Left renal cortex interstitium (tissue), 4 donors: ENCODE results near the gene ZNF768. TPM values are rescaled to one million over a fixed set of nuclear protein-coding genes. Genes with fewer than 3 reads are reported as not detected.

ENCODE experiments used
- DNase-seq, 4 donors: peaks; one replicate each; pipeline ENCODE4 v3.0.0-alpha.2; 2013; ENCODE audit warnings: low read depth in 4 of 4, low spot score in 2 of 4, missing footprints in 1 of 4
- polyA plus RNA-seq, 4 donors: library from polyadenylated mRNA; unstranded; fragments of 120-200 nt; gene quantifications; one replicate each; pipeline ENCODE4 v1.2.1, GENCODE V29; 2013; ENCODE audit not compliant: insufficient read length in 4 of 4

Gene ZNF768
- 10 to 100 TPM; 47.3 to 73.7 (median 63.8) TPM for polyA plus RNA-seq

DNA sequence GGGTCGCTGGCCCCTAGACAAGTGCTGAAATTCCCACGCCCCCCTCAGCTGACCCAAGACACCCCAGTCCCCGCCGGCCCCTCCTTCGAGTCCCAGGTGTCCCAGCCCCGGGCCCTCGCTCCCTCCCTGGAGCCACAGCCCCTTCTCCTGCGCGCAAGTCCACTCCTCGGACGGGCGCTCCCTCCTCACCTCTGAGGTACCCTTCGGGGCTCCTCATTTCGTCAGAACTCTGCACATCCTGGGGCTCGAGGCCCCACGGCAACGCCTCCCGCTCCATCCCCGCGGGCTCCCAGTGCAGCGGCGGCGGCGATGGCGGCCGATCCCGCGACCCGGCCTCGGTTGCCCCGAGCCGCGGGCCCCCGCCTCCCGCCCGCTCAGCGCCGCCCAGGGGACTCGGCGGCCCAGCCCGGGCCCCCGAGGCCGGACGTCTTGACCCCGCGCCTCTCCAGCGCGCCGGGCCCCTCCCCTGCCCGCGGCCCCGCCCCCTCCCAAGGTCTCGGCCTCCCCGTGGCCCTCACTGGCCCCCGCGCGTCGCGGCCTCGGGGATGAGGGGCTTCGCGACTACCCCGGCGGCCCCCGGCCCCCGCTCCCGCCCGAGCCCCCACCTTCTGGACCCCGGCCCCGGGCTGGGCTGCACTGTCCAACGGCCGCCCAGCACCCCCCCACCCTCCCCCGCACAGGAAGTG, at the start of gene ZNF768:
ZNF768 (minus strand) TSS at position 430 of the 686 bp plus-strand sequence; CDS start at position 277, 153 bp downstream.
- DNase-seq, result no peak

DNA sequence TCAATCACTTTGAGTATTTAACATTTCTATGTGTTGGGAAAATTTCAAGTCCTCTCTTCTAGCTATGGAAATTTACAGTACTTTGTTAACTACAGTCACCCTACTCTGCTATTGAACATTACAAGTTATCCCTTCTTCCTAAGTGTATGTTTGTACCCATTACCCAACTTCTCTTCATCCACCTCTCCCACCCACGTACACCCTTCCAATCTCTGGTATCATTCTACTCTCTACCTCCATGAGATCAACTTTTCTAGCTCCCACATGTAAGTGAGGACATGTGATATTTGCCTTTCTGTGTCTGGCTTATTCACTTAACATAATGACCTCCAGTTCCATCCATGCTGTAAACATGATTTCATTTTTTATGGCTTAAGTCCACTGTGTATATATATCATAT, 48.3 kb upstream of the ZNF768 start:
- no peak for DNase-seq

DNA sequence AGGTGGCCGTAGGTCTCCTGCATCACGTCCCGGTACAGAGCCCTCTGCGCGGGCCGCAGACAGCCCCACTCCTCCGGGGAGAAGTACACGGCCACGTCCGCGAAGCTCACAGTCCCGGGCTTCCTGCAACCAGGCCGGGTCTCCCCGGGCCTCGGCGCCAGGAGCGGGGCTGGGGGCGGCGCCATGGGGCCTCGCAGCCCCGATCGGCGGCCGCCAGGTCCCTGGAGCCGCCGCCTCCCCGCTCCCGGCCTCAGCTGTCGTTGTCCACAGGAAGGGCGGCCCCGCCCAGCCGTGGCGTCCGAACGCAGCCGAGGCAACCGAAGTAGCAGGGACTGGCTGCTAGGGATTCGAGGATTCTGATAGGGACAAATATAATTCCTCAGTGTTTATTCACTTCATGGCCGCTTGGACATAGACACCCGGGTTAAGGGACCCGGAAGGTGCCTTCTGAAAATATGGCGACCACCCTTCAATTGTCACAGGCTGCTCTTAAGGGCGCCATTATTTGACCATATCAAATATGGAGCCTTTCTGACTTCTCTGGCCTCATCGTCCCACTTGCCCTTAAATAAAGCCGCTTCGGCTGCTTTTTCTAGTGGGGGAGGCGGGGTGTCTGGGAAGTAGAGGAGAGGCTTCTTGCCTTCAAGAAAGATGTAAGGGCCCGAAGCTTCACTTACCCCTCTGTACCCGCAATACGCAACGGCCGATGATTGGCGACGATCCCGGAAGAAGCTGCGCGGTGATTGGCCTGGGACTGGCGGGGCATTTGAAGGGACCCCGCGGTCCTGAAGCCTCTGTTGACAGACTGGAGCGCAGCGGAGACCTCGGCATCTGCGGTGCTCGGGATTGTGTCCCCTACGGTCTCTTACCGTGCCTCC, 45.3 kb upstream of the ZNF768 start, which contains the start of gene ZNF688:
ZNF688 (minus strand) TSS at position 270 of the 878 bp plus-strand sequence; CDS start at position 185, 85 bp downstream.
- peak; percentile 91 to 97 (median 92) for DNase-seq

DNA sequence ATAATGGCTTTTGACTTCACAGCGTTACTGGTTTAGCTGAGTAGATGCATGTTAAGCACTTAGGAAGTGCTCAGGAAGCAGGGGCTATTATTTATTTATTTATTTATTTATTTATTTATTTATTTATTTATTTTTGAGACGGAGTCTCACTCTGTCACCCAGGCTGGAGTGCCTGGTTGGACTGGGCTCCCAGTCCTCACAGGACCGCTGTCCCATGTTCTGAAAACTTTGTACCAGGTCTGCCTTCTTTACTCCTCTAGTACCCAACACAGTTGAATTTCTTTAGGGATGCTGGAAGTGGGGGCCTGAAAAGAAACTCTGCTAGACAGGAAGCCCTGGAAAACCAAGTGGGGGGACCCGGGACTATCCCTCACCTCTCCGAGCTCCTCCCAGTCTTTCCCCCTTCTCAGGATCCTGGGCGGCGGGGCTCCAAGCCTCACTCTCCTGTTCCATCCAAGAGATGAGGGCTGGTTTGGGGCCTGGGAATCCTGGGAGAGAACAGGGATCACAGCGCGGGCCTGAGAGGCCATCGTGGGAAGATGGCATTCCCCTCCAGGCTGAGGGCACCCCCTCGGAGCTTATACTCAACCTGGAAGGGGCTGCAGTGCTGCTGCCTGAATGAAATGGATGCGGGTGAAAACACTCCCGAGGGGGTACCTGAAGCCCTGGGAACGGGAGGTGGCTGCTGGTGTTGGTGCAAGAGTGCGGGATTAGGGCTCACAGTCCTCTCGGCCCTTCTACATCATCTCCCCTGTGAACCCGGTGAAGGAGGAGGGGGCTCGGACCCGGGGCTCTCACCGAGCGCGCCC, 44.5 kb upstream of the ZNF768 start:
- peak in 1 of 4 donors; percentile 47 for DNase-seq

DNA sequence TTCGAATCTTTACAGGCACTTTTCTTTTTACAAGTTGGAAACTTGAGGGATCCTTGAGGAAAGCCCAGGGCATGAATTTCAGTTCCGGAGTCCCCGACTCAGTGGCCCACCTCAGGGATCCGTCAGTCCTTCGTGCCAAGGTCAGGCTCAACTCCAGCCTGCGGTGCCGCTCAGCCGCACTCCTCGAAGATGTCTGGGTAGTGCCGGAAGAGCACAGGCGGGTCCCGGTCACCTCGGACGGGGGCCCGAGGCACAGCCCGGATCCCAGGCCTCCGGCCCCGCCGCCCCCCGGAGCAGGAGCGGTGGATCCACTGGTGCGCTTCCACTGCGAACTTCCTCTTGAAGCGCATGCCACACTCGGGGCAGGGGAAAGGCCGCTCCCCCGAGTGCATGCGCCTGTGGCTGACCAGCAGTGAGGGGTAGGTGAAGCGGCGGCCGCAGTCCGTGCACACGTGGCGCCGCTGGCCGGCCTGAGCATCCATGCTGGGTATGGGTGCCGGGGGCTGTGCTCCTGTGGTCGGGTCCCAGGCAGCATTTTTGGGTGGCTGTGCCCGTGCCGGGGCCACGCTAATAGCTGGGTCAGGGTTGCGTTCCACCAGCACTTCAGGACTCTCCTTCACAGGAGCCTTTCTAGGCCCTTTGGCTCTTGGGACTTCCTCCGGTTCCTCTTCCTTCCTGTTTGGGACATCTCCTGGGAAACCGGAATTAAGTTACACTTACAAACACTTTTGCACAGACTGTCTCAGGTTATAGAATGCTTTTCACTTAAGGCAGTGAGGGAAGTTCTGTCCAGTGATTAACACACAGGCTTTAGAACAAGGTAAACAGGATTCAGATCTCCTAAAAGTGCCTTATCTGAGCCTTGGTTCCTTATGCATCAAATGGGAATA, 43.6 kb upstream of the ZNF768 start:
- DNase-seq, result no peak

DNA sequence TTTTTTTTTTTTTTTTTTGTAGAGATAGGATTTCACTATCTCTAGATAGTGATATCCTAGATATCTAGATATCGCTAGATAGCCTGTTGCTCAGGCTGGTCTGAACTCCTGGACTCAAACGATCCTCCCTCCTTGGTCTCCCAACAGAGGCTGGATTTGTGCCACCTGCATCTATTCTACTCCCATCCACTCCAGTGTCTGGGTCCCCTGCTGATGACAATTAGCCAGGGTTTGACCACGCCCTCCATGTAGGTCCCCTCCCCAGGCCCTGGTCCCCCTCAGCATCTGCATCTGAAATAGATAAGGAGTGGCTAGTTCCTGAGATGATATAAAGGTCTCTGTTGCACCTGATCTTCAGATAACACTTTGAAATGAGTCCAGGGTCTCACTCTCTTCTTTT, 42.9 kb upstream of the ZNF768 start:
- DNase-seq, result no peak

DNA sequence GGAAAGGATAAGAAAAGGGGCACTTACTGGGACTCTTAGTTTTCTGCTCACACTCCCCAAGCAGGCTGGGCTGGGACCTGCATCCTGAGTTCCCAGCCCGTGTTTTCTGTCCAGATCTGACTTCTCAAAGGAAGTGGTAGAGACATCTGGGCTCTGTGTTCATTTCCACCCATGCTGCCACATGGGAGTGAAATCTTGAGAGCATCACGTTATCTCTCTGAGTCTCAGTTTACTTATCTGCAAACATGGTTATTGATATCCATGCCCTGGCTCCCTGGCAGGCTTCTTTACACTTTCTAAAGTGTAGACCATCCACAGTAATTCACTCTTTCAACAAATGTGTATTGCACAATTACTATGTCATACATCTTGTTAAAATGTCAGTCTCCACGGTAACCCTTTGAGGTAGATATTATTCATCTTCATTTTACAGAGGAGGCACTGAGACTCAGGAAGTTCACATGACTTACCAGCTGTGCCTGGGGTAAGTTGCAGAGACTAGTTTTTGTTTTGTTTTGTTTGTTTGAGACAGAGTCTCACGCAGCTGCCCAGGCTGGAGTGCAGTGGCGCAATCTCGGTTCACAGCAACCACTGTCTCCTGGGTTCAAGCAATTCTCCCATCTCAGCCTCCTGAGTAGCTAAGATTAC, 41.7 kb upstream of the ZNF768 start:
- DNase-seq, result no peak

DNA sequence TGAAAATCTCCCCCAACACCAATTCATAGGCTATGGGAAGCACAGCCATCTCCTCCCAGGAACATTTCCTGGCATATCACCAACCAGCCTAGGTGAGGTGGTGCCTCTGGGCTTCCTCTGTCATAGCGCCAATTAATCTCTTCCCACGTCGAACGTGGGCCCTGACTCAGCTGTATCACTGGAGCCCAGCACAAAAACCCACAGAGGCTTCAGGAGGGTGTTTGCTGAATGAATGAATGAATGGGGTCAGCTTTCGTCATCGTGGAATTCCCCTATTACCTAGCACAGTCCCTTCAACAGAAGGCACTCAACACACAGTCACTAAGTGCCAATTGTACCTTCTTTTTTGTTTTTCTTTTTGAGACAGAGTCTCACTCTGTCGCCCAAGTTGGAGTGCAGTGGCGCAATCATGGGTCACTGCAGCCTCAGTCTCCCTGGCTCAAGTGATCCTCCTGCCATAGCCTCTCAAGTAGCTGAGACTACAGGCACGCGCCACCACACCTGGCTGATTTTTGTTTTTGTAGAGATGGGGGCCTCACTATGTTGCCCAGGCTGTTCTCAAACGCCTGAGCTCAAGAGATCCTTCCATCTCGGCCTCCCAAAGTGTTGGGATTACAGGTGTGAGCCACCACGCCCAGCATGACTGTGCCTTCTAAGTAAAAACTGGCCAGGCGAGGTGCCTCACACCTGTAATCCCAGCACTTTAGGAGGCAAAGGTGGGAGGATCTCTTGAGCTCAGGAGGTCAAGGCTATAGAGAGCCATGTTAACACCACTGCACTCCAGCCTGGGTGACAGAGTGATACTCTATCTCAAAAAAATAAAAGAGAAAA, 41.0 kb upstream of the ZNF768 start:
- no peak for DNase-seq

DNA sequence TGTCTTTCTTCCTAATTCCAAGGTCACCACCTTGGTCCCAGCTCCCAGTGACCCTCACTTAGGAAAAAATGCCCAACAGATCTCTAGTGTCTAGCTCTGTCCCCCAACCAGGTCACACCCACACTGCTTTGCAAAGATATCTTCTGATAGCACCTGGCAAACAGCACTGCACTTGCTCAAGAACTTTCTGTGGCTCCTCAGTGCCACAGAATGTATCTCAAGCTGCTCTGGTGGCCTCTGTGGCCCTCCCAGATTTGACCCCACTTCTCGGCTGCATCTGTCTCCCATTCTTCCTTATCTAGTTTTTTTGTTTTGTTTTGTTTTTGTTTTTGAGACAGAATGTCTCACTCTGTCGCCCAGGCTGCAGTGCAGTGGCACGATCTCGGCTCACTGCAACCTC, 40.2 kb upstream of the ZNF768 start:
- no peak for DNase-seq

DNA sequence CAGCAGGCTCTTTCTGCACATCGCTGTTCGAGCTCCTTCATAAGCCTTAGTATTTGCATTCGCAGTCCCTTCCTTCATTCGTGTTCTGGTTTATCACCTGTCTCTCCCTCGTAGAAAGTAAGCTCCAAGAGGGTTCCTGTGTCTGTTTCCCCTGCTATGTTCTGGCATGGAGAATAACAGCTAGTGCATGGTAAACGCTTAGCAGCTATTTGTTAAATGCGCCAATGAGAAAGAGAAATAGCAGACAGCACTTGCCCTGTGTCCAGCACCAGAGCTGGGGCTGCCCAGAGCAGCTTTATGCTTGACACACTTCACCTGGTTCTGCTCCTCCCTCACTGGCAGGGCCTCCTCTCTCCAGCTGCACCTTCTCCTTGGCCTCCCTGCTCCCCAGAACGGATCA, 39.6 kb upstream of the ZNF768 start:
- no peak for DNase-seq

DNA sequence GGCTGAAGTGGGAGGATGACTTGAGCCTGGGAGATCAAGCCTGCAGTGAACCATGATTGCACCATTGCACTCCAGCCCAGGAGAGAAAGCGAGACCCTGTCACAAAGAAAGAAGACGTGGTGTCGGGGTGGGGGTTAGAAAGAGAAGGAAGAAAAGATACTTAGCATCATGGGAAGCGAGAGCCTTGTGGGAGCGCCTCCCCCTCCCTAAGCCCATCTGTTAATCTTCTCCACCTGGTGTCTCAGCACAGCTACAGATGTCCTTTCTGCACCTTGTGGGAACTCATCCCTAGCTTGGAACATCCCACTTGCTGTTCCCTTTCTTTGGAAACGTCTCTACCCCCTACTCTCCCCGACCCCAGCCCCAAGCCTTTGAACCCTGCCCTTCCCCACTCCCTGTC, 39.2 kb upstream of the ZNF768 start:
- no peak for DNase-seq

DNA sequence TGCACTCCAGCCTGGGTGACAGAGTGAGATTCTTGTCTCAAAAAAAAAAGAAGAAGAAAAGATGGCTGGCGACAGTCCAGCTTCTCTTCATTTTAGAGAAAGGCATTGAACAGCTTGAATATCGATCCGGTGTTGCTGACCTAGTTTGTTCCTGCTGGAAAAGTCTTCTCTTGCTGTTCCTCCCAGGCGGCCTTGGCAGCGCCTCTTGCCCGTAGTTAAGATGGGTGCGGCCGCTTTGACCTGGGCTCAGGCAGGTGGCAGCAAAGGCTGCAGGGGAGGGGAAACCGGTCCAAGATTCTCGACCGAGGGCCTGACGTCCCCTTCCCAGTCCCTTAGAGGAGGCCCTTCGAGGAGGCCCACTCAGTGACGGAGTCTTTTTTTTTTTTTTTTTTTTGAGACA, 35.7 kb upstream of the ZNF768 start:
- DNase-seq, result no peak

DNA sequence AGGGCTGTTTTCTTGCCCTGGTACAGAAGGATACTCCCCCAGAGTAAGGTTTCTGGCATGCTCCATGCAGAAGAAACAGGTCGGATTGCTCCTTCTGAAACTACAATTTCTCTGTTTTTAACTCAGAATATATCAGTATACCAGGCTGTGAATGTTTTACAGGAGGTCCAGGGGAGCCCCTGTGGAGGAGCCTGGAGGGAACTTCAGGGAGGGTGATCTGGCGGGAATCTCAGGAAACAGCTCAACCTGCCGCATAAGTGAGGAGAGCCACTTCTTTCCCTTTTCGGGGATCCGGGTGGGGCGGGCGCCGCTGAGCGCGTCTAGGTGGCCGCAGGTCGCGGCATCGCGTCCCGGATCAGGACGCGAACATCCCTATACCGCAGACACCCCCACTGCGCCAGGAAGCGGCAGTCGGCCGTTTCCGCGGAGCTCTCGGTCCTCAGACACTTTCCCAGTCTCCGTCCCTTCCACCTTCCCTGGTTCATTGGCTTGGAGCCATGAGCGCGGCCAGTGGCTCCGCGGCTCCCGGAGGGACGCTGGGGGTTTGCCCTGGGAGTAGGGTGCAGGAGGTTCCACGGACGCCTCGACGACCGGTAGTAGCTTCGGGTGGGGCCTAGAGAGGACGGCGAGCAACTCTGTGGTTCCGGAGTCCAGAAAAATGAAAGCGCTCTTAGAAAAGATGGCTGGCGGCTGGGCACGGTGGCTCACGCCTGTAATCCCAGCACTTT, 34.9 kb upstream of the ZNF768 start:
- DNase-seq, result no peak

DNA sequence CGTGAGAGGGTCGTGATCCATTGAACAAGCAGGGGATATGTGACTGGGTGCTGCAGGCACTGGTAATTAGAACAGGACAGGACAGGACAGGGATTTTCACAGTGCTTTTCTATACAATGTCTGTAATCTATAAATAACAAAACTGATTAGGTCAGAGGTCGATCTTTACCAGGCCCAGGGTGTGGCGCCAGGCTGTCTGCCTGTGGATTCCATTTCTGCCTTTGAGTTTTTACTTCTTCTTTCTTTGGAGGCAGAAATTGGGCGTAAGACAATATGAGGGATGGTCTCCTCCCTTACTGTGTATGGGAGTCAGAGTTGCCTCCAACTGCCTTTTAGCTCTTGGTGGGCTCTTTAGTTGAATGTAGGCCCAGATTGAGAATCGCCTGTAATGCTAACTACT, 33.3 kb upstream of the ZNF768 start:
- DNase-seq, result no peak

DNA sequence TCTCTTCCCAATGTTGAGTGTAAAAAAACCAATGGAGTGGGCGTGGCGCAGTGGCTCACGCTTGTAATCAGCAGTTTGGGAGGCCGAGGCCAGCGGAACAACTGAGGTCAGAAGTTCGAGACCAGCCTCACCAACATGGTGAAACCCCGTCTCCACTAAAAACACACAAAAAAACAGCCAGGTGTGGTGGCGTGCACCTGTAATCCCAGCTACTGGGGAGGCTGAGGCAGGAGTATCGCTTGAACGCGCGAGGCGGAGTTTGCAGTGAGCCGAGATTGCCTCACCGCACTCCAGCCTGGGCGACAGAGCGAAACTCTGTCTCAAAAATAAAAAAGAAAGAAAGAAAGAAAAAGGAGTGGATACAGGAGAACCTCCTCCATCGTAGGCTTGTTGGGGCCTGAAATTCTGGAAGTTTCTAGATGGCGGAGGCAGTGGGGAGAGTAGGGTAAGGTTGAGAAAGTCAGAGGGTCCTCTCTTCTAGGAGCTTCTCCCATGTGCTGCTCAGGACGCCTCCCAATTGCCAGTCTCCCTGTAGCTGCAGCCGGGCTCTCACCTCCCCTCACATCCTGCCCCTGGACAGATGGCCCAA, 32.5 kb upstream of the ZNF768 start:
- DNase-seq, result no peak

DNA sequence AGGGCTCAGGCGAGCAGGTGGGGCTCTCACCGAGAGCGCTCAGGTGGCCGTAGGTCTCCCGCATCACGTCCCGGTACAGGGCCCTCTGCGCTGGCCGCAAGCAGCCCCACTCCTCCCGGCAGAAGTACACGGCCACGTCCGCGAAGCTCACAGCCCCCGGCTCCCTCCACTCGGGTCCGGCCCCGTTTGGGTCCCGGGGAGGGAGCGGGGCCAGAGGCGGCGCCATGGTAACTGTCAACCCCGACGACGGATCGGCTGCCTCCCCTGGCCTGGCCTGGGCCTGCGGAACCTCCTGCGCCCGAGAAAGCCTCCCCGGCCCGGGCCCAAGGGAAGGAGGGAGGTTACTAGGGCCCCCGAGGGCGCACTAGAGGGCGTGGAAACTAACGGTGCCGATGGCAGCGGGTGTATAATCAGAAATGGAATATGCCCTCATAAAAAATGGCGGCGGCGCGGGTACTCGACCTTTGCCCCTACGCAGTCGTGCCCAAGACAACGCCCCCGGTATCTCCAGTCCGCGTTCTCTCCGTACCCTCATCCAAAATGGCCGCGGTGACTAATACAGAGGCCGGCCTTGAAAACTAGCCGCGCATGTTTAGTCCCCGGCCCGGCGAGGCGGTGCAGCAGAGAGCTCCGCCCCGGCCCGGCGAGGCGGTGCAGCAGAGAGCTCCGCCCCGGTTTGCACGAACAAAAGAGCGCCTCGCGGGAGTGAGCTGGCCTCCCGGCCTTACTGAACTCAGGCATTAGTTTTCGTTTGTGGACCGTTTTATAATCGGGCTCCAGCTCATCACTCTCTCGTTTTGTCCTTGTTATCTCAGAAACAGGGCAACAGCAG, 31.8 kb upstream of the ZNF768 start, which contains the start of gene ZNF764:
ZNF764 (minus strand) TSS at position 418 of the 832 bp plus-strand sequence; CDS start at position 226, 192 bp downstream.
- peak; percentile 81 to 96 (median 90) for DNase-seq

DNA sequence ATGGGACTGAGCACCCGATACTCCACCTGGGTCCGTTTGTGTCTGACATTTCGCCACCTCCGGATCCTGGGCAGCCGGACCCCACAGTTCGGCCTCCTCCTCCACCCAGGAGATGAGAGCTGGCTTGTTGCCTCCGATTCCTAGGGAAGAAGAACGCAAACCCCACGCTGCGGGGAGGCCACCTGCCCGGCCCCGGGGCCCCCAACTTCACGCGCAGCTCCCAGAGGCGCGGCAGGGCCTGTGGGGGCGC, 31.3 kb upstream of the ZNF768 start:
- DNase-seq, result no peak
